Neural crest cell (in vitro differentiated cells): ENCODE results near the gene COPS6. TPM values are rescaled to one million over a fixed set of nuclear protein-coding genes. Genes with fewer than 3 reads are reported as not detected.

Experiments
- DNase-seq: peaks from one replicate; pipeline ENCODE4 v3.0.0; 2021; ENCODE audit warnings: low read depth, mixed read lengths, low spot score
- H3K27ac Mint-ChIP-seq: one replicate; pipeline ENCODE4 v1.8.0; 2021; ENCODE audit warnings: mild to moderate bottlenecking, mixed read lengths; ENCODE audit not compliant: unreplicated experiment
- H3K27me3 Mint-ChIP-seq: 2 replicates; pipeline ENCODE4 v1.8.0; 2021; ENCODE audit warnings: low read depth, mild to moderate bottlenecking, mixed read lengths
- H3K36me3 Mint-ChIP-seq: 2 replicates; pipeline ENCODE4 v1.8.0; 2021; ENCODE audit warnings: low read depth, mild to moderate bottlenecking, mixed read lengths
- H3K4me1 Mint-ChIP-seq: 2 replicates; pipeline ENCODE4 v1.8.0; 2021; ENCODE audit warnings: mixed read lengths
- H3K4me3 Mint-ChIP-seq: one replicate; pipeline ENCODE4 v1.8.0; 2021; ENCODE audit warnings: mild to moderate bottlenecking, mixed read lengths
- H3K9me3 Mint-ChIP-seq: 2 replicates; pipeline ENCODE4 v1.8.0; 2021; ENCODE audit warnings: mixed read lengths
- total RNA-seq: library from RNA; stranded (reverse); gene quantifications from 2 replicates; pipeline ENCODE4 v1.2.1, GENCODE V29; 2021
- TF ChIP-seq, protein P1 (sequence below): fragments of 200-600 bp; sonication (generic); conservative IDR thresholded peaks from 2 replicates; pipeline ENCODE4 v1.5.0; 2021; ENCODE audit warnings: antibody characterized with exemption, mild to moderate bottlenecking

The COPS6 gene
- total RNA-seq, 1 donor from 2014 or later, result 160 TPM

DNA sequence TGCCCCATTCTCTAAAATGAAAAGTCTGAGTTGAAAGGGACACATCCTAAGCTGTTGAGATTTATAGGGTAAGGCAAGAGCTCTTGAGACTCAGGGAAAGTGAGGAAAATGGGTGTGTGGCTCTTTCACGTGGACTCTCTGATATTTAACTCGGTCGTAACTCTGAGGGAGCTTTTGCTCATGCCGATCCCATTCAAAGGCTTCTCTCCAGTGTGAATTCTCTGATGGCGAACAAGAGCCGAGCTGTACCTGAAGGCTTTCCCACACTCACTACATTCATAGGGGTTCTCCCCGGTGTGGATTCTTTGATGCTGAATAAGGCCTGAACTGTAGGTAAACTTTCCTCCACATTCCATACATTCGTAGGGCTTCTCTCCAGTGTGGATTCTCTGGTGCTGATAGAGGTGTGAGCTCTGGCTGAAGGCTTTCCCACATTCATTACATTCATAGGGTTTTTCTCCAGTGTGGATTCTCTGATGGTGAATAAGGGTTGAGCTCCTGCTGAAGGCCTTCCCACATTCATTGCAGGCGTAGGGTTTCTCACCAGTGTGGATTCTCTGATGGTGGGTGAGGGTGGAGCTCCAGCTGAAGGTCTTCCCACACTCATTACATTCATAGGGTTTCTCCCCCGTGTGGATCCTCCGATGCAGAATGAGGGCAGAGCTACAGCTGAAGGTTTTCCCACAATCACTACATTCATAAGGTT lies 17.6 kb upstream of the COPS6 start:
- Mint-ChIP-seq H3K27ac (no peak overlapping the region), H3K36me3 (peaks cover 75% of the 10 kb centered on the region), H3K4me3 (peak overlapping the region; percentile 22)

DNA sequence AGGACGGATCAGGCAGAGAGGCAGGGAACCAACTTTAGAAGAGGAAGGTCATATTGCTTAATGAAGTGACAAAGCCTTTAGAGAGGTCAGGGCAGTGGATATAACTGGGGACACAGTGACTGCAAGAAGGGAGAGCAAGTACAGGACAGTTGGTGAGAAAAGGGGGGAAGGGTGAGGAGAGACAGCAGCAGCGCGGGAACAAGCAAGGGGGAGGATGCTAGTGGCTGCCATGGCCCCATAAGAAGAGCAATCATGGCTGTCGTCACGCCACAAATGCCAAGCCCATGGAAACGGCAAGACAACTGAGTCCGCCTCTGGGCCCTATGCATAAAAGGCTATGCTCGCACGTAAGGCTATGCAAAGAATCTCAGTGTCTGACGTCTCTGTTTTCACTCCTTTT lies 16.3 kb upstream of the COPS6 start:
- peaks cover 83% of the 10 kb centered on the region for H3K36me3 Mint-ChIP-seq
- H3K27me3 Mint-ChIP-seq, result no peaks in the 10 kb centered on the region
- H3K9me3 Mint-ChIP-seq, result peaks cover 28% of the 10 kb centered on the region
- TF ChIP-seq, protein P1, sequence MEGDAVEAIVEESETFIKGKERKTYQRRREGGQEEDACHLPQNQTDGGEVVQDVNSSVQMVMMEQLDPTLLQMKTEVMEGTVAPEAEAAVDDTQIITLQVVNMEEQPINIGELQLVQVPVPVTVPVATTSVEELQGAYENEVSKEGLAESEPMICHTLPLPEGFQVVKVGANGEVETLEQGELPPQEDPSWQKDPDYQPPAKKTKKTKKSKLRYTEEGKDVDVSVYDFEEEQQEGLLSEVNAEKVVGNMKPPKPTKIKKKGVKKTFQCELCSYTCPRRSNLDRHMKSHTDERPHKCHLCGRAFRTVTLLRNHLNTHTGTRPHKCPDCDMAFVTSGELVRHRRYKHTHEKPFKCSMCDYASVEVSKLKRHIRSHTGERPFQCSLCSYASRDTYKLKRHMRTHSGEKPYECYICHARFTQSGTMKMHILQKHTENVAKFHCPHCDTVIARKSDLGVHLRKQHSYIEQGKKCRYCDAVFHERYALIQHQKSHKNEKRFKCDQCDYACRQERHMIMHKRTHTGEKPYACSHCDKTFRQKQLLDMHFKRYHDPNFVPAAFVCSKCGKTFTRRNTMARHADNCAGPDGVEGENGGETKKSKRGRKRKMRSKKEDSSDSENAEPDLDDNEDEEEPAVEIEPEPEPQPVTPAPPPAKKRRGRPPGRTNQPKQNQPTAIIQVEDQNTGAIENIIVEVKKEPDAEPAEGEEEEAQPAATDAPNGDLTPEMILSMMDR, result no peak
- H3K27ac Mint-ChIP-seq, result no peak overlapping the region
- peak overlapping the region; percentile 8 for H3K4me3 Mint-ChIP-seq
- DNase-seq, result no peak
- peaks cover 4% of the 10 kb centered on the region for H3K4me1 Mint-ChIP-seq

More for the DNA sequence above, 17.6 kb upstream of the COPS6 start:
- TF ChIP-seq, protein P1, result no peak
- peaks cover 25% of the 10 kb centered on the region for H3K9me3 Mint-ChIP-seq
- DNase-seq, result no peak
- no peaks in the 10 kb centered on the region for H3K27me3 Mint-ChIP-seq
- H3K4me1 Mint-ChIP-seq, result no peaks in the 10 kb centered on the region

DNA sequence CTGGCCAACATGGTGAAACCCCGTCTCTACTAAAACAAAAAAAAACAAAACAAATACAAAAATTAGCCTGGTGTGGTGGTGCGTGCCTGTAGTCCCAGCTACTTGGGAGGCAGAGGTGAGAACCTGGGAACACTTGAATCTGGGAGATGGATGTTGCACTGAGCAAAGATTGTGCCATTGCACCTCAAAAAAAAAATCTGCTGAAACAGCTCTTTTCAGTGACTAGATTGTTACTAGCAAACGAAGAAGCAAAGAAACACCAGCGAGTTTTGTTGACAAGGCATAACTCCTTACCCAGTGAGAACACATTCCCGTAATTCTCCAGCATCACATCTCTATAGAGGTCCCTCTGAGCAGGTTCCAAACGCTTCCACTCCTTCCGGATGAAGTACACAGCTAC lies 13.9 kb upstream of the COPS6 start:
- Mint-ChIP-seq H3K4me3 (peak overlapping the region; percentile 2), H3K27ac (no peak overlapping the region), H3K27me3 (peaks cover 3% of the 10 kb centered on the region), H3K9me3 (peaks cover 25% of the 10 kb centered on the region), H3K4me1 (peaks cover 18% of the 10 kb centered on the region), H3K36me3 (peaks cover 84% of the 10 kb centered on the region)
- TF ChIP-seq, protein P1, result no peak
- no peak for DNase-seq

DNA sequence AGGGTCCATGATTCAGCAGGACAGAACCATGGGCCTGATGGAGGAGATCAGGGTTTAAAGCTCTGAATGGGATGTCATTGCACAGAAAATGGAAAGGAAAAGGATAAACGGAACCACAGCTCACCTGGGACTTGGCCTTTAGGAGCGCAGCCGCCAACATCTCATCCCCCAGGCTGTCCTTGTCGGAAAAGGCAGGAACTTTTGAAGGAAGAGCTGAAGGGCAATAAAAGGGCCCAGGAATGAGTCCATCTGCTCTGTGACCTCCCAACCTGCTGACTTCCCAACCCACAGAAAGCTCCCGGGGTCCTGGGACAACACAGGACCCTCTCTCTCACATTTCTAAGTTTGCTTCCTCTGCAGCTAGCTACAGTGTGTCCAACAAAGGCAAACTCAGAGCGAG lies 13.4 kb upstream of the COPS6 start:
- peaks cover 25% of the 10 kb centered on the region for H3K9me3 Mint-ChIP-seq
- peaks cover 23% of the 10 kb centered on the region for H3K4me1 Mint-ChIP-seq
- no peak overlapping the region for H3K27ac Mint-ChIP-seq

DNA sequence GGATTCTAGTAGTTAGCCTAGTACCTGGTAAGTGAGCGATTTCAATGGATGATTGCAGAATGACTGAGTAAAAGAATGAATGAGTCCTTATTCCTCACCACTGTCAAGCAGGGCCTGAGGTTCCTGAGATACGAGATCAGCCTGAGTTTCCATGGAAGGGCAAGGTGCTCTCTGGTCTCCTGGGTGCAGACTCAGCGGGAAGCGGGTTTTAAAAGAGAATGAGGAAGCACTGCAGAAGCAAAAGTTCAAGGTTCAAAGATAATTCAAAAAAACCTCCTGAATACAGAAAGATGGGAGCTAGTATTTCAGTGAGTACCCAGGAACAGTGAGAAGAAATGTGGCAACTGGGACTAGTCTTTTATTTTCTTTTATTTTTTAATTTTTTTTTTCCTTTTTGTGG lies 11.6 kb upstream of the COPS6 start:
- Mint-ChIP-seq H3K27me3 (peaks cover 5% of the 10 kb centered on the region), H3K4me1 (peaks cover 38% of the 10 kb centered on the region), H3K4me3 (peak overlapping the region; percentile 83), H3K9me3 (peaks cover 11% of the 10 kb centered on the region), H3K27ac (no peak overlapping the region), H3K36me3 (peaks cover 67% of the 10 kb centered on the region)
- no peak for DNase-seq
- TF ChIP-seq, protein P1, result no peak

More for the DNA sequence above, 13.4 kb upstream of the COPS6 start:
- DNase-seq, result no peak
- peak overlapping the region; percentile 69 for H3K4me3 Mint-ChIP-seq
- H3K36me3 Mint-ChIP-seq, result peaks cover 82% of the 10 kb centered on the region
- TF ChIP-seq, protein P1, result no peak
- H3K27me3 Mint-ChIP-seq, result peaks cover 3% of the 10 kb centered on the region
